Stimulated activated CD8-positive, alpha-beta memory T cell treated with anti-CD3 and anti-CD28 coated beads, Interleukin-4, amount 100 ng/mL, for 1 hour (primary cell): ENCODE measurements around the gene TOR1B.
"Not testable (repeated sequence)": the region's sequence is repeated elsewhere in the genome, so short reads cannot be mapped to it uniquely, and the experiment has no call there.

ENCODE experiments used
- DNase-seq, 2 donors: peaks; one replicate each; pipeline ENCODE4 v3.0.0-alpha.2; 2020; ENCODE audit warnings: low read depth in 2 of 2, low spot score in 1 of 2

TOR1B gene

DNA sequence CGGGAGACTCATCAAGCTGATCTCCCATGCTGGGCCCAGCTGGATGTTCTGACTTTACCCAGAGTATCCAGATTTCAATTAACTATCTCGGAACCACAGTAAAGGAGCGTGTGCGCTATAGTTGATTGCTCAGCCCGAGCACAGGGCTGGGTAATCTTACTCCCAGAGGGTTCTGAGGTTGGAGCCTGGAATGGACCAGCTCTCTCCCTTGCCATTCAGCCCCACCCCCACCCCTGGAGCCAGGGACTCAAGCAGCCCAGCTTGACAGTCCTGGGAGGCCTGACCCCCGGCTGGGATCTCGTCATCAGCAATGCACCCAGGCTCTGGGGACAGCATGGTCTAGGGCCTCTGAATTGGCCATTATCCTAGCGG is 26.4 kb upstream of the TOR1B start:
- DNase-seq: no peak

DNA sequence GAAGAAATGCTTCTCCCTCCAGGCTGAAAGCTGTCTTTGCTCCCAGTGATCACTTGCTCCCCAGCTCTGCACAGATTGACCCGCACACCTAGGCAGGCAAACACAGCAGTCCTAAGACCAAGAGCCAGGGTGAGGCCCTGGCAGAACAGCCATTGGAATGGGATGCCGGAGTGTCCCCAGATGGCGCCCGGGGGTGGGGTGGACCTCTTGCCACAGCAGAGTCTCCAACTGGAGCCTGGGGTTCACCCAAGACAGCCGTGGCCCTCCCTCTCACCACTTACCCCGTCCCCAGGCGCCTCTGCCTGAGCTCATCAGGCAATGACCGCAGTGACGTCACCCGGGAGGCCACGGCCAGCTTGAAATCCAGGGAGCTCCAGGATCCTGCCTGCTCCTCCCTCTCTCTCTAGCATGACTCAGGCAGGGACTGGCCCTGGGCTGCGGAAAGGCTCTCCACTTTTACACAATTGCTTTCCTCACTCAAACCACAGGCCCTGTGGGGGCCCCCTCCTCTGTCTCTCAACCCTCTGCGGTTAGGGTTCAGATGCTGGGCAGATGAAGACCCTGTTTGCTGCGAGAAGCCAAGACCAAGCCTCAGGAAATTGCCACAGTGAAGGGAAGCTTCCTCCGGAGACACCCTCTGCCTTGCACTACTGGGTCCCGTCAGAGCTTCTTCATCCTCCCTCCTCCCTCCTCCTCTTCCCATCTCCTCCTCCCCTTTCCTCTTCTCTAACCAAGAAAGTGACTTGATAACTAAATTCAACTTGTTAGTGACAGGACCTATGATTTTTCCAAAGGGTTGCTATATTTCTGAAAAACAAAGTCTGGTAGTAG is 25.8 kb upstream of the TOR1B start:
- DNase-seq: peak; percentile 19 to 30

DNA sequence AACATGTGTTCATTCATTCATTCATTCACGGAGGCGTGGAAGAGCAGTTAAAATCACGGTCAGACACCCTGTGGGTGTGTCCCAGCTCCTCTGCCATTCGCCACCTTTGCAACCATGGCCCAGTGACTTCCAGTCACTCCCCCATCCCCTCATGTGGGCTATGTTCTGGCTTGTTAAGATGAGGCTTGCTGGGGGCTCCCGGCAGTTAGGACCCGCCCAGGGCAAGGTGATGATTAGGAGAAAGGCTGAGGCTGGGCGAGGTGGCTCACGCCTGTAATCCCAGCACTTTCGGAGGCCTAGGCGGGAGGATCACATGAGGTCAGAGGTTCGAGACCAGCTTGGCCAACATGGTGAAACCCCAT is 25.2 kb upstream of the TOR1B start:
- no peak for DNase-seq

GRCh38 chr9:129778469-129778868 is 24.5 kb upstream of the TOR1B start:
- DNase-seq: no peak

GRCh38 chr9:129779560-129780190 is 23.3 kb upstream of the TOR1B start:
- DNase-seq: no peak

- DNase-seq: no peak
These were observed 21.9 kb upstream of the TOR1B start for GRCh38 chr9:129781131-129781530.

DNA sequence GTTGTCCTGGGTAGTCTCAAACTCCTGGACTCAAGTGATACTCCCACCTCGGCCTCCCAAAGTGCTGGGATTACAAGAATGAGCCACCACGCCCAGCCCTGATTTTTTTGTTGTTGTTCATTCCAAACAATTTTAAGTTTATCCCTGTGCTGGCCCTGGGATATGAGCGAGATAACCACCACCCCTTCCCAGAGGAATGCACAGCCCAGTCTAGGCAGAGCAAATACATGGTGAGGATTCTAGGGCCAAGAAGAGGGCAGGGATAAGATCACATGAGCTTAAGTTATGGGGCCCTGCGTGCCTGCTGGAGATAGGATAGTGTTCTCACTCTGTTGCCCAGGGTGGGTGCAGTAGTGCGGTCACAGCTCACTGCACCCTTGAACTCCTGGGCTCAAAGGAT is 21.0 kb upstream of the TOR1B start:
- no peak for DNase-seq

DNA sequence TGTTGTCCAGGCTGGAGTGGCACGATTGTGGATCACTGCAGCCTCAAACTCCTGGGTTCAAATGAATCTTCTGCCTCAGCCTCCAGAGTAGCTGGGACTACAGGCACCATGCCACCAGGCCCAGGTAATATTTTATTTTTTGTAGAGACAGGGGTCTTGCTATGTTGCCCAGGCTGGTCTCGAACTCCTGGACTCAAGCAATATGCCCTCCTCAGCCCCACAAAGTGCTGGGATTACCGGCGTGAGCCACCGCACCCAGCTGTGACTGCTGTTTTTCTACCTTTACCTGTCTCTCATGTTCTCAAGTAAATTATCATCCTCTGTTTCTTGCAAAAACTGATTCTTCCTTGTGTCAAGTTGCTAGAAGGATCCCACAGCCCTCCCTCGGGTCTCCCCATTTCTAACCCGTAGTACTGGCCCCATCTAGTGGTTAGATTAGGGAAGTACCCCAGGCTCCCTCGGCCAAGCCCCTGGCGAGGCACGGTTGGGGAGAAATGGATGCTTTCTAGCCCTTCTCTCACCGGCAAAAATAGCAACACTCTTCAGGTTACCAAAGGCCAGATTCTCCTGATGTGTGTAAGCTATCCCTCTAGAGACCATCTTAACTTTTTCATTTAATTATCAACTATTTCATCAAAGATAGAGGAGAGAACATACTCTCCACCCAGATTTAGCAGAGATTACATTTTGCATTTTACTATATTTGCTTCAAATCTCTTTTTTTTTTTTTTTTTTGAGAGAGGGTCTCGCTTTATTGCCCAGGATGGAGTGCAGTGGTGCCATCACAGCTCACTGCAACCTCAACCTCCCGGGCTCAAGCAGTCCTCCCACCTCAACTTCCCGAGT is 19.2 kb upstream of the TOR1B start:
- peak; percentile 35 to 60 for DNase-seq

DNA sequence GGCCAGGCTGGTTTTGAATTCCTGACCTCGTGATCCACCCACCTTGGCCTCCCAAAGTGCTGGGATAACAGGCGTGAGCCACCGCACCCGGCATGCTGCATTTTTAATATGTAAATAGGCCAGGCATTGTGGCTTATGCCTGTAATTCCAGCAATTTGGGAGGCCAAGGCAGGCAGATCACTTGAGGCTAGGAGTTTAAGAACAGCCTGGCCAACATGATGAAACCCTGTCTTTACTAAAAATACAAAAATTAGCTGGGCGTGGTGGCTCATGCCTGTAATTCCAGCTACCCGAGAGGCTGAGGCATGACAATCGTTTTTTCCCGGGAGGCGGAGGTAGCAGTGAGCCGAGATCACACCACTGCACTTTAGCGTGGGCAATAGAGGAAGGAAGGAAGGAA is 18.0 kb upstream of the TOR1B start:
- DNase-seq: not testable (repeated sequence)

GRCh38 chr9:129785866-129786265 is 17.1 kb upstream of the TOR1B start:
- DNase-seq: no peak

DNA sequence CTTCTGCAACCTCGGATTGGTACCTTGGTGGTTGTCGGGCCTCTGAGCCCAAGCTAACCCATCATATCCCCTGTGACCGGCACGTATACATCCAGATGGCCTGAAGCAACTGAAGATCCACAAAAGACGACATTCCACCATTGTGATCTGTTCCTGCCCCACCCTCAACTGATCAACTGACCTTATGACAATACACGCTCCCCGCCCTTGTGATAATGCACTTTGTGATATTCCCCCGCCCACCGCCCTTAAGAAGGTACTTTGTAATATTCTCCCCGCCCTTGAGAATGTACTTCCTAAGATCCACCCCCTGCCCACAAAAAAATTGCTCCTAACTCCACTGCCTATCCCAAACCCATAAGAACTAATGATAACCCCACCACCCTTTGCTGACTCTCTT is 16.5 kb upstream of the TOR1B start:
- no peak for DNase-seq

DNA sequence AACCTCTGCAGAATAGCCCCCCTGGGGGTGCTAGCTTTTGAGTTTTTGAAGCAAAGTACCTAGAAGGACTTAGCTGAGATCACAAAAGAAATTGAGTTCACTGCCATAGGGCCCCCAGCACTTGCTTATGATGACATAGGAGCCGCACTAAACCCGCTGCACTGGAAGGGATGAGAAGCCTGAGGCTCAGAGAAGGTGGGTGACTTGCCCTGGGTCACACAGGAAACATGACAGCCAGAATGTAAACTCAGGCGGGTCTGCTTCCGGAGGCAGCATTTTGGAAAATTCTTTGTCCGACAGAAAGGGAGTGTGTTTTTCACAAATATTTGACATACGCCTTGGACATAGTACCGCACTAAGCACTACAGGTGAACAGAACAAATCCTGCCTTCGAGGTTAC is 8.4 kb upstream of the TOR1B start:
- no peak for DNase-seq

DNA sequence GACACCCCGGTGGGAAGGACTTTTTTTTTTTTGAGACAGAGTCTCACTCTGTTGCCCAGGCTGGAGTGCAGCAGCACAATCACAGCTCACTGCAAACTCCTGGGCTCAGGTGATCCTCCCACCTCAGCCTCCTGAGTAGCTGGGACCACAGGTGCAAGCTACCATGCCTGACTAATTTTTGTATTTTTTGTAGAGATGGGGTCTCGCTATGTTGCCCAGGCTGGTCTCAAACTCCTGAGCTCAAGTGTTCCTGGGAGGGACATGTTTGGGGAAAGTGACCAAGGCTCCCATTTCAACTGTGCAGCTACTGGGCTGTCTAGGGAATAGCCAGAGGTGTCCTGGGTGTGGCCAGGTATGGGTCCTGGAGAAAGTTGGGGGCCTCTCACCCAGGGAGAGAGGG is 7.0 kb upstream of the TOR1B start:
- DNase-seq: not testable (repeated sequence)

- DNase-seq: no peak
These were observed 4.0 kb upstream of the TOR1B start for GRCh38 chr9:129798973-129799372.

DNA sequence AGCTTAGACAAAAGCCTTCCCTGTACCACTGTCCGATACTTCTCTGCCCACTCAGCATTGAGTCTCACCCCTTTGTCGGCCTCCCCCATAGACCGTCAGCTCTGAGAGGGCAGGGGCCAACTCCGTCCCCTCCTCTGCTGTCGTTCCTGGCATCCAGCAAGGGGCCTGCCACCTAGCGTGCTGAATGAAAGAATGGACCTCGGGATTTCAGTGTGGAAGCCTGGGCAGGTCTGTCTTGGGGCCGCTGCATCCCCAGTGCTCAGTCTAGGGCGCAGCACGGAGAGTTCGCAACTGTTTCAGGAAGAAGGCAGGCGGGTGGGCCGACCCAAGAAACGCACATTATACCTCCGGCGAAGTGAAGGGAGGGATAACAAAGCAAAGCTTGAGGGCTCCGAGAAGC is 1.5 kb upstream of the TOR1B start:
- no peak for DNase-seq

GRCh38 chr9:129803676-129804060 is 684 bp downstream of the TOR1B start:
- DNase-seq: no peak

DNA sequence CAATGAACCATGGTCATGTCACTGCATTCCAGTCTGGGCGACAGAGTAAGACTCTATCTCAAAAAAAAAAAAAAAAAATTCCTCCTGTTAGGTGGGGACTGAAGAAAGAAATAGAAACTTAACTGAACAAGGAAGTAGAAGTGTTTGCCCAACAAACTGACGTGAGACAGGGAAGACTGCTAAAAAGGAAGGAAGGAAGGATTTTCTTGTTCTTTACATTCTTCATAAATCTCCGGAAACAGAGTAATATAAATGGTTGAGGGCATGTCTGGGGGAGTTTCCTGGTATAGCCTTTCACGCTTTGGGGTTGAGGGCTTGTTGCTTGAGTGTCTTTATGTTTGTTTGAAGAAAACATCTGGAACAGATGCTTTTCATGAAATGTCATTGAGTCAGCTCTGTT is 3.1 kb downstream of the TOR1B start:
- DNase-seq: no peak

GRCh38 chr9:129809346-129809745 is 6.4 kb downstream of the TOR1B start:
- DNase-seq: no peak

DNA sequence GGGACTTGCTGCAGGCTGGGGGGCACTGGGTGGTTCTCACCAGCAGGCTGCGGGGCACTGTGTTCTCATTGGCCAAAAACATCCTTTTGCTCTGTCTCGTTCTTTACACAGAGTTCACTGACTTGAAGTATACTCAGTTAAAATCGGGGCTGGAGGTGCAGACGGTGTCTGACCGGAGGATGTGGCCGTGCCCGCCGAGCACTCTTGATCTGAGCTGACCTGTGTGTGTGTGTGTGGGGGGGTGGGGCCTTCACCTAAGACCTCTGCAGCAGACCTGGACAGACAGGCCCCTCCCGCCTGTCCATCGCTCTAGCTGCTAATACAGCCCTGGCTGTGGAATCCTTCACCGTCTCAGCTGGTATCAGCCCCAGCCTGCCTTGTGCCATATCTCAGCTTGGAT is 7.1 kb downstream of the TOR1B start:
- DNase-seq: no peak

DNA sequence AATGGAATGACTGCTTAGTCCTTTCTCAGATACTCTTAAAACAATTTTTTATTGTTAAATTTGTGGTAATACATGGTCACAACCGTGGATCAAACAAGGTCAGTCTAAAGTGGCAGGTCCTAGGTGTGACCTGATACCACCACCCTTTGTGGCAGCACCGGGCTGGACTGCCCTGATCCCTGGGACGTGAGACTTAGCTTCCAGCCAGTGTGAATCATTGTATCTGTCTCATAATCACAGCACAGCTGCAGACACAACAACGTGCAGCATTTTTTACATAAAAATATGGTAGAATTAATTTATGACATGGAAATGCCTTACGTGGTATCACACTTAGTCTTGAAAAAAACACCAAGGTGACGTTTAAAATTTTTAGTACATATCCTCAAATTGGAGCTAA is 7.8 kb downstream of the TOR1B start:
- DNase-seq: no peak

DNA sequence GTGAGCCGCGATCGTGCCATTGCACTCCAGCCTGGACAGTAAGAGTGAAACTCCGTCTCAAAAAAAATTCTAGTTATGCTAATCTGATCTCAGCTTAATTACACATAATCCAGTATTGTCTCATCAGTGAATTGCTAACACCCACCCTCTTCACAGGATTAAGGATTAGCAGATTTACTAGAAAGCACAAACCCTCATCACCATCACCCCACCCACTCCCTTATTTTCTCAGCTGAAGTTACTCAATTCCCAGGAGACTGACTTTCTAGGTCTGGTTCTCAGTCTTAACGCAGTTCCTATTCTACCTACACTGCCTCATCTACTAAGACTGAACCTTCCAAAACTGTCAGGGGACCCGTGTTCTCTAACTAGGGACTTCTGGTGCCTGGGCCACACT is 9.0 kb downstream of the TOR1B start:
- DNase-seq: no peak

DNA sequence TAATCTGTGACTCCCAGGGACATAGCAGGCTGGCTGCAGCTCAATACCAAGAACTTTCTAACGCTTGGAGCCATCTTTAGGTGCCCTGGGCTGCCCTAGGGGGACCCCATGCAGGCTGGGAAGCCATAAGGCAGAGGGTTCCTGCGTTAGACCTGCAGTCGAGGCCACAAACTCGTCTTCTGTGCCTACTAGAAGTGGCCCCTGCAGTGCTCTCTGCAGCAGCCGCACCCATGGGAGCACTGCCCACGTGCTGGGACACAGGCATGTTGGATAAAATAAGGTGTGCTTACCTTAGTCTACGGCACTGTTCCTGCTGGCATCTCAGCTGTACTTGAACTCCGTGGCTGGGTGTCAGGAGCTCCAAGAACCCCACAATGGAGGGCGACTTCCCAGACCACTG is 9.4 kb downstream of the TOR1B start:
- no peak for DNase-seq
